Liver (tissue), 9 donors: ENCODE measurements around the gene HTT-AS. TPM values are rescaled to one million over a fixed set of nuclear protein-coding genes. Genes with fewer than 3 reads are reported as not detected.

Source experiments
- DNase-seq: peaks from one replicate; pipeline ENCODE4 v3.0.0-alpha.2; 2017; ENCODE audit warnings: low spot score
- H3K27ac ChIP-seq, 2 donors: one replicate each; pipeline ENCODE4 v1.7.0; 2013; ENCODE audit warnings: inconsistent platforms in 2 of 2, low read length in 2 of 2, control low read depth in 1 of 2, low read depth in 1 of 2, mild to moderate bottlenecking in 1 of 2
- H3K27me3 ChIP-seq, 4 donors: one replicate each; pipeline versions ENCODE4 v1.6.1 to v1.7.0; 2013; ENCODE audit warnings: low read length in 3 of 4, inconsistent platforms in 1 of 4, mild to moderate bottlenecking in 1 of 4, moderate library complexity in 1 of 4; ENCODE audit not compliant: control insufficient read depth in 4 of 4, insufficient read depth in 4 of 4
- H3K36me3 ChIP-seq, 4 donors: one replicate each; pipeline versions ENCODE4 v1.6.1 to v1.7.0; 2013; ENCODE audit warnings: low read length in 3 of 4, mild to moderate bottlenecking in 3 of 4, low read depth in 1 of 4, moderate library complexity in 1 of 4; ENCODE audit not compliant: control insufficient read depth in 4 of 4, insufficient read depth in 3 of 4
- H3K4me1 ChIP-seq, 4 donors: one replicate each; pipeline versions ENCODE4 v1.6.1 to v1.7.0; 2013; ENCODE audit warnings: low read length in 3 of 4, mild to moderate bottlenecking in 3 of 4, moderate library complexity in 1 of 4; ENCODE audit not compliant: control insufficient read depth in 4 of 4, insufficient read depth in 4 of 4
- H3K4me3 ChIP-seq, 3 donors: one replicate each; pipeline versions ENCODE4 v1.6.1 to v1.7.0; 2013; ENCODE audit warnings: low read length in 3 of 3, control low read depth in 1 of 3, low read depth in 1 of 3, mild to moderate bottlenecking in 1 of 3
- H3K9ac ChIP-seq, 2 donors: one replicate each; pipeline ENCODE4 v1.7.0; 2013; ENCODE audit warnings: low read length in 2 of 2, mild to moderate bottlenecking in 2 of 2, moderate library complexity in 2 of 2, control low read depth in 1 of 2, low read depth in 1 of 2
- H3K9me3 ChIP-seq, 4 donors: one replicate each; pipeline versions ENCODE4 v1.6.1 to v1.7.0; 2013; ENCODE audit warnings: low read length in 3 of 4; ENCODE audit not compliant: control insufficient read depth in 4 of 4
- ATF3 ChIP-seq: IDR thresholded peaks from 2 replicates; pipeline ENCODE4 v1.6.1; 2016; ENCODE audit warnings: antibody characterized with exemption
- CTCF ChIP-seq: fragments of 150-350 bp; IDR thresholded peaks from 2 replicates; pipeline ENCODE4 v1.5.1; 2017; ENCODE audit warnings: improper control_type of control experiment, low read depth, low read length; ENCODE audit not compliant: missing input control
- EGR1 ChIP-seq, 2 donors: IDR thresholded peaks; 2 replicates each; pipeline ENCODE4 v1.6.1; 2016 to 2018; ENCODE audit warnings: antibody characterized with exemption in 2 of 2, low read depth in 2 of 2
- FOXA1 ChIP-seq: IDR thresholded peaks from 2 replicates; pipeline ENCODE4 v1.6.1; 2016; ENCODE audit warnings: antibody characterized with exemption
- FOXA2 ChIP-seq: IDR thresholded peaks from 2 replicates; pipeline ENCODE4 v1.6.1; 2016; ENCODE audit warnings: antibody characterized with exemption
- GABPA ChIP-seq, 2 donors: IDR thresholded peaks in 1 of 2; conservative IDR thresholded peaks in 1 of 2; 2 replicates each; pipeline ENCODE4 v1.6.1; 2016; ENCODE audit warnings: antibody characterized with exemption in 2 of 2, mild to moderate bottlenecking in 1 of 2, moderate library complexity in 1 of 2
- HNF4A ChIP-seq, 2 donors: conservative IDR thresholded peaks; 2 replicates each; pipeline ENCODE4 v1.6.1; 2016; ENCODE audit warnings: antibody characterized with exemption in 2 of 2, mild to moderate bottlenecking in 2 of 2
- HNF4G ChIP-seq: IDR thresholded peaks from 2 replicates; pipeline ENCODE4 v1.6.1; 2016; ENCODE audit warnings: antibody characterized with exemption
- JUND ChIP-seq, 2 donors: IDR thresholded peaks; 2 replicates each; pipeline ENCODE4 v1.6.1; 2016; ENCODE audit warnings: antibody characterized with exemption in 2 of 2
- MAX ChIP-seq: IDR thresholded peaks from 2 replicates; pipeline ENCODE4 v1.6.1; 2016; ENCODE audit warnings: antibody characterized with exemption
- NR2F2 ChIP-seq: IDR thresholded peaks from 2 replicates; pipeline ENCODE4 v1.6.1; 2016; ENCODE audit warnings: antibody characterized with exemption
- RAD21 ChIP-seq, 2 donors: IDR thresholded peaks; 2 replicates each; pipeline ENCODE4 v1.6.1; 2016; ENCODE audit warnings: antibody characterized with exemption in 2 of 2, mild to moderate bottlenecking in 2 of 2
- RXRA ChIP-seq, 2 donors: IDR thresholded peaks; 2 replicates each; pipeline ENCODE4 v1.6.1; 2017 to 2018; ENCODE audit warnings: antibody characterized with exemption in 2 of 2, mild to moderate bottlenecking in 1 of 2
- SP1 ChIP-seq: IDR thresholded peaks from 2 replicates; pipeline ENCODE4 v1.6.1; 2018; ENCODE audit warnings: antibody characterized with exemption, mild to moderate bottlenecking
- TAF1 ChIP-seq: conservative IDR thresholded peaks from 2 replicates; pipeline ENCODE4 v1.6.1; 2016; ENCODE audit warnings: antibody characterized with exemption, mild to moderate bottlenecking
- YY1 ChIP-seq: IDR thresholded peaks from 2 replicates; pipeline ENCODE4 v1.6.1; 2016; ENCODE audit warnings: antibody characterized with exemption, mild to moderate bottlenecking
- ZBTB33 ChIP-seq: IDR thresholded peaks from 2 replicates; pipeline ENCODE4 v1.6.1; 2016; ENCODE audit warnings: antibody characterized with exemption
- WGBS: extraction: QIAGEN DNeasy Blood & Tissue Kit; methylation state at CpG from one replicate; pipeline ENCODE4 v1.1.7; 2013; 5-methylcytosine and 5-hydroxymethylcytosine counted together
- polyA plus RNA-seq, 2 donors: library from polyadenylated mRNA; stranded (reverse) in 1 of 2; unstranded in 1 of 2; fragments of 200-250 nt in 1 of 2; fragments of >200 nt in 1 of 2; fragmentation: Nextera tagmentation in 1 of 2; extraction: Ambion mirVana in 1 of 2; gene quantifications; one replicate each; pipeline versions ENCODE4 v1.2.1 to v1.2.3, GENCODE V29; 2013 to 2015
- total RNA-seq, 2 donors: library from RNA; depleted of rRNA; stranded (reverse); fragments of >200 nt; gene quantifications; one replicate each; pipeline ENCODE4 v1.2.3, GENCODE V29; 2014
- donor health status: healthy.
- donor health status: healthy.
- donor health status: healthy.
- donor health status: healthy.
- donor health status: healthy.

HTT-AS gene
- total and polyA plus RNA-seq, 4 donors: not detected

GRCh38 chr4:3046162-3046561, 28.2 kb downstream of the HTT-AS start (continued):
- TF ChIP-seq ZBTB33 (no peak), FOXA1 (no peak), GABPA (IDR thresholded peaks at IDR 0.05 in 1 of 2, conservative IDR thresholded peaks at IDR 0.05 in 1 of 2) (no peak), YY1 (no peak), RAD21 (IDR thresholded peaks at IDR 0.05) (no peak), FOXA2 (no peak)

- no peak for TF ChIP-seq TAF1
- TF ChIP-seq ZBTB33: no peak
- TF ChIP-seq HNF4G: no peak
- peak; percentile 37 for TF ChIP-seq SP1
- Histone ChIP-seq H3K27ac (no peak overlapping the region), H3K4me1 (peaks cover 3 to 19% (median 10%) of the 10 kb centered on the region in 4 donors), H3K36me3 (no peaks in the 10 kb centered on the region), H3K9me3 (no peaks in the 10 kb centered on the region), H3K9ac (no peak overlapping the region), H3K27me3 (no peaks in the 10 kb centered on the region), H3K4me3 (no peak overlapping the region)
- DNase-seq: no peak
- 78% methylated on average over 22 of the region's 22 CpGs for WGBS
These were observed 29.2 kb downstream of the HTT-AS start for GRCh38 chr4:3044870-3045819.

- Histone ChIP-seq H3K36me3 (no peaks in the 10 kb centered on the region), H3K4me1 (peaks cover 3 to 19% (median 10%) of the 10 kb centered on the region in 4 donors), H3K4me3 (no peak overlapping the region), H3K27ac (no peak overlapping the region), H3K27me3 (no peaks in the 10 kb centered on the region), H3K9ac (no peak overlapping the region), H3K9me3 (no peaks in the 10 kb centered on the region)
- no peak for DNase-seq
- WGBS: 94% methylated on average over 11 of the region's 11 CpGs
- TF ChIP-seq ZBTB33 (no peak), FOXA1 (no peak), YY1 (no peak), NR2F2 (no peak), SP1 (no peak), MAX (no peak), HNF4A (conservative IDR thresholded peaks at IDR 0.05) (no peak), ATF3 (no peak), TAF1 (no peak), HNF4G (no peak), JUND (IDR thresholded peaks at IDR 0.05) (no peak), FOXA2 (no peak), RXRA (IDR thresholded peaks at IDR 0.05) (no peak), CTCF (no peak), GABPA (IDR thresholded peaks at IDR 0.05 in 1 of 2, conservative IDR thresholded peaks at IDR 0.05 in 1 of 2) (no peak), EGR1 (IDR thresholded peaks at IDR 0.05; ENCODE audit: low read depth in 2 of 2) (no peak)
These were observed 30.9 kb downstream of the HTT-AS start for GRCh38 chr4:3043282-3044020.
